Breast epithelium (tissue), 3 donors: ENCODE results near the gene WDR47.

ENCODE experiments used
- POLR2A ChIP-seq: fragments of 450-650 bp; IDR thresholded peaks from one replicate; pipeline ENCODE4 v1.6.1; 2016; ENCODE audit warnings: antibody characterized with exemption, mild to moderate bottlenecking, moderate library complexity
- POLR2AphosphoS5 ChIP-seq, 3 donors: sonication (generic); formaldehyde crosslinking; IDR thresholded peaks; one replicate each; pipeline ENCODE4 v1.6.1; 2017; ENCODE audit warnings: antibody characterized with exemption in 3 of 3
- TF ChIP-seq, protein P1 (sequence below), 3 donors: fragments of 450-650 bp; IDR thresholded peaks; one replicate each; pipeline ENCODE4 v1.5.1; 2016 to 2017; ENCODE audit warnings: antibody characterized with exemption in 3 of 3, mild to moderate bottlenecking in 3 of 3, moderate library complexity in 3 of 3

GRCh38 chr1:109040989-109041620, 797 bp downstream of the WDR47 start:
- TF ChIP-seq, protein P1, sequence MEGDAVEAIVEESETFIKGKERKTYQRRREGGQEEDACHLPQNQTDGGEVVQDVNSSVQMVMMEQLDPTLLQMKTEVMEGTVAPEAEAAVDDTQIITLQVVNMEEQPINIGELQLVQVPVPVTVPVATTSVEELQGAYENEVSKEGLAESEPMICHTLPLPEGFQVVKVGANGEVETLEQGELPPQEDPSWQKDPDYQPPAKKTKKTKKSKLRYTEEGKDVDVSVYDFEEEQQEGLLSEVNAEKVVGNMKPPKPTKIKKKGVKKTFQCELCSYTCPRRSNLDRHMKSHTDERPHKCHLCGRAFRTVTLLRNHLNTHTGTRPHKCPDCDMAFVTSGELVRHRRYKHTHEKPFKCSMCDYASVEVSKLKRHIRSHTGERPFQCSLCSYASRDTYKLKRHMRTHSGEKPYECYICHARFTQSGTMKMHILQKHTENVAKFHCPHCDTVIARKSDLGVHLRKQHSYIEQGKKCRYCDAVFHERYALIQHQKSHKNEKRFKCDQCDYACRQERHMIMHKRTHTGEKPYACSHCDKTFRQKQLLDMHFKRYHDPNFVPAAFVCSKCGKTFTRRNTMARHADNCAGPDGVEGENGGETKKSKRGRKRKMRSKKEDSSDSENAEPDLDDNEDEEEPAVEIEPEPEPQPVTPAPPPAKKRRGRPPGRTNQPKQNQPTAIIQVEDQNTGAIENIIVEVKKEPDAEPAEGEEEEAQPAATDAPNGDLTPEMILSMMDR (IDR thresholded peaks at IDR 0.05) = no peak
- TF ChIP-seq POLR2A (no peak), POLR2AphosphoS5 (IDR thresholded peaks at IDR 0.05) (no peak)
